HG03354 (cell line): ENCODE data around the gene ZNF695.

Experiments used
- ATAC-seq: cut with Tn5 transposase; IDR thresholded peaks from one replicate; pipeline ENCODE4 v1.9.1; 2021; ENCODE audit warnings: mild to moderate bottlenecking; ENCODE audit not compliant: unreplicated experiment, poor library complexity, severe bottlenecking

The ZNF695 gene

GRCh38 chr1:246966502-246966901, 41.4 kb downstream of the ZNF695 start:
- ATAC-seq = no peak

GRCh38 chr1:246959944-246960693, 47.7 kb downstream of the ZNF695 start:
- no peak for ATAC-seq

DNA sequence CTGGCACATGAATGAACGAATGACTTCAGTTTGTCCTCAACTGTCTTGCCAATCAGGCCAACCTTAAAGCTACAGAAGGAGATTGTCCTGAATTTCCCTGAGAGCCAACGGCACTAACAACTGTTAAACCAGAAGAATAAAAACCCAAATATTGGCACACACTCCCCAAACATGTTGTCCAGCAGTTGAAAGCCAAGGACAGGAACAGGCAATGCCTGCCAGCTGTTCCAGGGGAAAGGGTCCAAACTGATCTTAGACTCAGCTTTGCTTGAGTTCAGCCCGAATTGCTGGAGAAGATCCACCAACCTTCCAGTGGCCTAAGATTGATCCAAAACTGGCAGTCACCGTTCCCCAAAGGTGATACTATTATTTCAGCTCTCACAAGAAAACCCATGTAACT, 53.7 kb downstream of the ZNF695 start:
- ATAC-seq = no peak

- no peak for ATAC-seq
Observed at GRCh38 chr1:246951413-246951812, 56.4 kb downstream of the ZNF695 start.

GRCh38 chr1:246949956-246950355, 57.9 kb downstream of the ZNF695 start:
- no peak for ATAC-seq

DNA sequence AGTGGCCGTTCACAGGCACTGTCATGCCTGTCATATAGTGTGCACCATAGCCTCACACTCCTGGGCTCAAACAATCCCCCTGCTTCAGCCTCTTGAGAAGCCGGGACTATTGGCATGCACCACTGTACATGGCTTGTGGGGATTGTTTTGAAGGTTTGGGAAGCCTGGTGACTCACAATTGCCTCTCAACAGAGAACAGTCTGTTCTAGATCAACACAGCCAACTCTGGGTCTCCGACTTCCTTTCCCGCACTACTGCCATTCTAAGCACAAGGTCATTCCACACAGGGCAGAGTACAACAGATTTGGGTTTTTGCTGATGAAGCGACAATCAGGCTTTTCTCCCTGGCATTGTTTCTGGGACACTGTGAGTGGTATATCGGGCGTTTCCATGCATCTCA, 60.6 kb downstream of the ZNF695 start:
- no peak for ATAC-seq

DNA sequence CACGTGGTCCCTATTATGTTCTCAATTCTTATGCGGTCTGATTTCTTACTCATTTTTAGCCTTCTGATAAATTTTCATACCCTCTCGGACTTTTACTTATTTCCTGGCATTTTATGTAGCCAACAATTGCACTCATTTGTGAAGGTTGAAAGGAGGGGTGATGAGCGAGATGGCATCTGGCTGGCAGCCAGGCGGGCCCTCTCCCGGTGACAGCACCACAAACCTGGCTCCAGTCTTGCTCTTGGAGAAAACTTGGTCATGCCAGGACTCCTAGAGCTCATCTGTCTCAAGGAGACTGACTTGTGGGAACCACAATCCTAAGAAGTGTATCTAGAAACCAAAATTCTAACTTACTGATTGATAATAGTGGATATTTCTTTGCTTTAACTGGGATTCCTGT, 61.5 kb downstream of the ZNF695 start:
- no peak for ATAC-seq
